Measurements from ENCODE around the gene EGFL6.

DNA sequence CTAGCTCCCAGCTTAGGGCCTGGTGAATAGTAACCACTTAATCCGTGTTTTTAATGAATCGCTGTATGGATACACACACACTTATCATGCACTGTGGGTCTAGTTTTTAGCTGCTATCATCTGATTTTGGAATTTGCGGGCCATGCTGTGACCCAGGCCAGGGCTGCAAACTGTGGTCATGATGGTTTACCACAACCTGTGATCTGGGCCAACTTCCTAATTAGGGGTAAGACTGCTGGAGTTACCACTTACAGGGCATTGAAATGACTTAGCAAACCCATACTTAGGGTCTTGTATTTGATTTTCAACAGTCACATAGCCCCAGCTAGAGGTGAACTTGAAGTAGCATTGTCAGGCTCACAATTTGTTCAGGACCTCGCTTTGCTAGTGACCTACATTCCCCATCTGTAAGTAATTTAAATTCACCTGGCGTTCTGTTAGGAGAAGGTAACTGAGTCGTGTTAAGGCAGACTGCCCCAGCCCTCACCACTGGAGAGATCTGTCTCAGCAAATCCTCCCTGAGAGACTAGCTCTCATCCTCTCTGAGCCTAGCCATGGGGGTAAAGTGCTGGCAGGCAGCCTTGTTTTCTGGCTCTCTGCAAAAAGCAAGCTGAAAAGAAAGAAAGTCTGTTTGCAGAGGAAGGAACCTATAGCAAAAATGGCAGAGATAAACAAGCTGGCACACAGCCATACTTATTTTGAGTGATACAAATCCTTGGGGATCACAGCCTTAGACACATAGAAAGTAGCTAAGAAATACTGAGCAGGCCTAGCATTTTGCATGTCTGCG lies 33.8 kb upstream of the EGFL6 start:
- TF ChIP-seq FOSL1 (CRISPR knock-in tag; IDR thresholded peaks at IDR 0.05; ENCODE audit: borderline replicate concordance): no peak
- TF ChIP-seq, protein P1, sequence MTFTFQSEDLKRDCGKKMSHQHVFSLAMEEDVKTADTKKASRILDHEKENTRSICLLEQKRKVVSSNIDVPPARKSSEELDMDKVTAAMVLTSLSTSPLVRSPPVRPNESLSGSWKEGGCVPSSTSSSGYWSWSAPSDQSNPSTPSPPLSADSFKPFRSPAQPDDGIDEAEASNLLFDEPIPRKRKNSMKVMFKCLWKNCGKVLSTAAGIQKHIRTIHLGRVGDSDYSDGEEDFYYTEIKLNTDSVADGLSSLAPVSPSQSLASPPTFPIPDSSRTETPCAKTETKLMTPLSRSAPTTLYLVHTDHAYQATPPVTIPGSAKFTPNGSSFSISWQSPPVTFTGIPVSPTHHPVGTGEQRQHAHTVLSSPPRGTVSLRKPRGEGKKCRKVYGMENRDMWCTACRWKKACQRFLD (CRISPR knock-in tag; IDR thresholded peaks at IDR 0.05; ENCODE audit: borderline replicate concordance): no peak
- no peak for TF ChIP-seq SMAD9 (CRISPR knock-in tag; IDR thresholded peaks at IDR 0.05)
